ENCODE data around the gene RAPGEF6.
"Not testable (repeated sequence)": the region's sequence is repeated elsewhere in the genome, so short reads cannot be mapped to it uniquely, and the experiment has no call there.

Gene RAPGEF6

DNA sequence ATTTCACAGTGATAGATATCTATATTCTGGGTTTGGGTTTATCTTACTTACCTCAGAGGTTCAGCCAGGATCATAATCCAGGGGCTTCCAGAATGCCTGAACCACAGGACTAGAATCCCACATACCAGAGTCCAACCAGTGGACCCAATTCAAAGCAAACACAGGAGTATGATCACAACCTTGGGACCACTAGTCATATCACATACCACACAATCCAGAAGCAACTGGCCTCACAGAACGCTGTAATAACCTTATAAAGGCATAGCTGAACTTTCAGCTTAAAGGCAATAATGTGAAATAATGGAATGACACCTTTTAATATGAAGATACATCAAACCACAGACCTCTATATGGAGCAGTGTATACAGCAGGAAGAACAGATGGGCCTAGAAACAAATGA, 25.3 kb downstream of the RAPGEF6 start:
- no peak for DNase-seq (ENCODE audit: low read depth in 2 of 2)

- no peak for DNase-seq (ENCODE audit: low read depth in 2 of 2)
These were observed 26.4 kb downstream of the RAPGEF6 start for GRCh38 chr5:131608597-131608996.

GRCh38 chr5:131607903-131608540, 27.0 kb downstream of the RAPGEF6 start:
- DNase-seq (ENCODE audit: low read depth in 2 of 2), result no peak

DNA sequence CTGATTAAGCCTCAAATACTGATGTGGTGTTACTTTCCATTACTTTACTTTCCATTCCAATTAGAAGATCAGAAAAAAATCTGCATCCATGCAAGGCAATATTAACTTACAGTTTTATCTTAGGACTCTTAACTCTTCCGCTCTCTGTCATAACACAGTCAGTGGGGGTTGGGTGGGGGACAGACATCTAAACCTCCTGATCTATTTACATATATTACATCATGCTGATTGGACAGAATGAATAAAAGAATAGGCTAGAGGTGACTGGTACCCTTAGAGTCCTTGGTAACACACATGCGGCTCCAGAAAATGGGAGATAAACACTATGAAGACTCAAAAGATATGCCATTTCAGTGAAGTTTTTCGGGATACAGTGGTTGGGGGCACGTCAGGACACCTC, 27.6 kb downstream of the RAPGEF6 start:
- no peak for DNase-seq (ENCODE audit: low read depth in 2 of 2)

DNA sequence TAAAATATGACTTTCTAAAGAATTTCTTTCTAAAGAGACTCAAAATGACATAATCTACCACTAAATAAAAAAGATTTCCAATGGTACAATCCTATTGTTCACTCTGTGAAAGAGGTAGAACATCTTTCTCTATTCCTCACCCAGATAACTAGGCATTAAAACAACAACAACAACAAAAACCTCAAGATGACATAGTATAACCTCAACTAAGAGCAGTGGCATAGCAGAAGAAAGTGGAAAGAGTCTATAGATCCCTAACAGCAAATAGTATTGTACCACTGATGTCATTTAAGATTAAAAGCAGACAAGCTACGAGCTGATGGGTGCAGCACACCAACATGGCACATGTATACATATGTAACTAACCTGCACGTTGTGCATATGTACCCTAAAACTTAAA, 29.9 kb downstream of the RAPGEF6 start:
- no peak for DNase-seq (ENCODE audit: low read depth in 2 of 2)

DNA sequence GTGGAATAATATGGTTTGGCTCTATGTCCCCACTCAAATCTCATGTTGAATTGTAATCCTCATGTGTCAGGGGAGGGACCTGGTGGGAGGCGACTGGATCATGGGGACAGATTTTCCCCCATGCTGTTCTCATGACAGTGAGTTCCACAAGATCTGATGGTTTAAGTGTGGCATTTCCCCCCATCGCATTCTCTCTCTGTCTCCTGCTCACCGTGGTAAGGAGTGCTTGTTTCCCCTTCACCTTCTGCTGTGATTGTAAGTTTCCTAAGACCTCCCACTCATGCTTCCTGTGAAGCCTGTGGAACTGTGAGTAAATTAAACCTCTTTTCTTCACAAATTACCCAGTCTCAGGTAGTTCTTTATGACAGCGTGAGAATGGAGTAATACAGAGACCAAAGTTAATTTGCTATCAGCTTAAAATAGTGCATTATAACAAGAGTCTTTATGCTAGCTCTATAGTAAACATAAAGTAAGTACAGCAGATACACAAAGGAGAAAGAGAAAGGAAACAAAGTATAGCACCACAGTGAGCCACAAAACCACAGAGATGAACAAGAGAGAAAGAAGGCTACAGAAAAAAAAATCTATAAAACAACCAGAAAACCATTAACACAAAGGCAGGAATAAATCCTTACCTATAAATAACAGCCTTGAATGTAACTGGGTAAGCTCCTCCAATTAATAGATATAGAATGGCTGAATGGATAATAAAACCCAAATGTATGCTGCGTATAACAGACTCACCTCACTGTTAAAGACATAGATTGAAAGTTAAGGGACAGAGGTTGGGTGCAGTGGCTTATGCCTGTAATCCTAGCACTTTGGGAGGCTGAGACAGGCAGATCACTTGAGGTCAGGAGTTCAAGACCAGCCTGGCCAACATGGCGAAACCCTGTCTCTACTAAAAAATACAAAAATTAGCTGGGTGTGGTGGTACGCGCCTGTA, 39.7 kb downstream of the RAPGEF6 start:
- DNase-seq (ENCODE audit: low read depth in 2 of 2), result peak in 1 of 2 donors; percentile 3

- no peak for DNase-seq (ENCODE audit: low read depth in 2 of 2)
These were observed 41.1 kb downstream of the RAPGEF6 start for GRCh38 chr5:131593921-131594320.

- DNase-seq (ENCODE audit: low read depth in 2 of 2), result not testable (repeated sequence)
These were observed 41.6 kb downstream of the RAPGEF6 start for GRCh38 chr5:131593436-131593835.

DNA sequence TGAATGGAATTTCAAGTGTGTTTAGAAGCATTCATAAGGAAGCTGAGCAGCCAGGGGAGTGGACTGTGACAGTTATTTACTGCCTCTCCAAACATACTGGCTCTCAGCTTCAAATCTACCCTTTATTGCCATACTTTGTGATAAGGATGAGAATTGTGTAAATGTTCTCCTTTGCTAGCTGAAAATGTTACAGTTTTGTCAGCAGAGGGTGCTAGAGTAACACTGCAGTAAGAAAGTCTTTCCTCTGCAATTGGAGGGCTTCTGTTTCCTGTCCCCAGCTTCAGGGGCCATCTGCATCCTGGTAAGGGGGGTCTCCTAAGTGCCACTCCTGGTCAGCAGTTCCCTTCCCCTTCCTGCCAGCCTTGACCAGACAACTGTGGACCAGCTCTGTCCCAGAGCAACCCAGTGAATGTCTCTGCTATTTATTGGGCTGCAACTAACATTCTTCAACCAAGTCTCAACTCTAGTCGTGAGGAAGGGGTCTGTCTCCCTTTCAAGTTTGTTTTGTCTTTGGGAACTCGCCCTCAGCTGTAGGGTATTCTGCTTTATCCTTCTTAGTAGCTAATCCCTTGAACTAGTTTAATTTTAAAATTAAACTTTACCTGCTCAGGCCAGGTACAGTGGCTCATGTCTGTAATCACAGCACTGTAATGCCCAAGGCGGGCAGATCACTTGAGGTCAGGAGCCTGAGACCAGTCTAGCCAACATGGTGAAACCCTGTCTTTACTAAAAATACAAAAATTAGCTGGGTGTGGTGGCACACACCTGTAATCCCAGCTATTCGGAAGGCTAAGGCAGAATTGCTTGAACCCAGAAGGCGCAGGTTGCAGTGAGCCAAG, 45.3 kb downstream of the RAPGEF6 start:
- no peak for DNase-seq (ENCODE audit: low read depth in 2 of 2)

DNA sequence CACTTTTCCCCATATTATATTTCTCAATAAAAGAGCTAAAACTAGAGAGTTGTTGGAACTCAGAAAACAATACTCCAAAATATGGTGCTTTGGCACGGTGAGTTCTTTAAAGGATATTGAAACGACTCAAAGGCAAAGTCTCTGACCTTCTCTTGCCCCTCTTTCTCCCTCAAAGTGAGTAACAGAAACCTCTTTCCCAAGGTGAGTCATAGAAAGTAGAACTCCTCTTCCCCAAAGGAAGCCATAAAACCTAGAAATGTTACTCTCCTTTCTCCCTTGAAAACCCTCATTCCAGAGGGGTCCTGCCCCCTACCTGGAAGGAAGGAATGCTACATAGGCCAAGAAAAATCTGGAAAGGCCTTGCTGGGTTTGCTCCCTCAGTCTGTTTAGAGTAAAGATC, 47.5 kb downstream of the RAPGEF6 start:
- no peak for DNase-seq (ENCODE audit: low read depth in 2 of 2)

GRCh38 chr5:131581702-131582101, 53.3 kb downstream of the RAPGEF6 start:
- DNase-seq (ENCODE audit: low read depth in 2 of 2), result no peak

- no peak for DNase-seq (ENCODE audit: low read depth in 2 of 2)
These were observed 54.9 kb downstream of the RAPGEF6 start for GRCh38 chr5:131579917-131580671.

GRCh38 chr5:131575660-131576227, 59.3 kb downstream of the RAPGEF6 start:
- no peak for DNase-seq (ENCODE audit: low read depth in 2 of 2)

GRCh38 chr5:131571669-131572168, 63.3 kb downstream of the RAPGEF6 start:
- DNase-seq (ENCODE audit: low read depth in 2 of 2), result no peak

DNA sequence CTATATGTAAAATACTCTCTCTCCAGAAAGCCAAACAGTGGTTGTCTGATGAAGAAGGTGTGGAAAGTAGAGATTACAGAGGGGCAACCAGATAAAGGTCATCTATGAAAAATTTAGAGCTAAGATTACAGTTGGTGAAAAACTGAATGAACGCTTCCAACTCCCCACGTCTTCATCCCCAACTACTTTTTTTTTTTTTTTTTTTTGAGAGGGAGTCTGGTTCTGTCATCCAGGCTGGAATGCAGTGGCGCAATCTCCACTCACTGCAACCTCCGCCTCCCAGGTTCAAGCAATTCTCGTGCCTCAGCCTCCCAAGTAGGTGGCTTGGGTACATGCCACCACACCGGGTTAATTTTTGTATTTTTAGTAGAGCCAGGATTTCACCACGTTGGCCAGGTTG, 64.3 kb downstream of the RAPGEF6 start:
- DNase-seq (ENCODE audit: low read depth in 2 of 2), result no peak

GRCh38 chr5:131564229-131564652, 70.8 kb downstream of the RAPGEF6 start:
- no peak for DNase-seq (ENCODE audit: low read depth in 2 of 2)

DNA sequence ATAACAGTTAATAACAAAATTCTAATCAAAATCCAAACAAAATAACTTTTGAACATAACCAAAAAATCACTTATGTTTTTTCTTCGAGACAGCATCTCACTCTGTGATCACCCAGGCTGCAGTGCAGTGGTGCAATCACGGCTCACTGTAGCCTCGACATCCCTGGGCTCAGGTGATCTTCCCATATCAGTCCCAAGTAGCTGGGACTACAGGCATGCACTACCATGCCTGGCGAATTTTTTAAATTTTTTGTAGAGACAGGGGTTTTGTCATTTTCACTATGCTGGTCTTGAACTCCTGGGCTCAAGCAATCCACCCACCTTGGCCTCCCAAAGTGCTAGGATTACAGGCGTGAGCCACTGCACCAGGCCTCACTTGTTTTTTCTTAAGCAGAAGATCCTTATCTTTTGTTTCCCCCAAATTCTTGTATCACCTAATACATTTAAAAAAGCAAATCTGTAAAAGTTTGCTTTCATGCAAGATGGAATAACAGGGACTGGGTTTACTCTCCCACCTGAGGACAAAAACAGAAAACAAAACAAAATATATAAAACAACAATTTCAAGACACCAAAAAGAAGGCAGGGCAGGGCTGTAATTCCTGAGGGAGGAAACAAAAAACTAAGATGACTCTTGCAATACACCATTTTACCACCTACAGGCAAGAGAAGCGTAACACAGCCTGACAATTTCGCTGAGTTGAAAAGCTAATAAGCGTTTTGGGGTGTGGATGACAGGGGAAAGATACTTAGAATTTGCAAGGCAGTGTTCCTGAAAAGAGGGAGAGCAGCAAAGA, 71.4 kb downstream of the RAPGEF6 start:
- DNase-seq (ENCODE audit: low read depth in 2 of 2), result no peak

DNA sequence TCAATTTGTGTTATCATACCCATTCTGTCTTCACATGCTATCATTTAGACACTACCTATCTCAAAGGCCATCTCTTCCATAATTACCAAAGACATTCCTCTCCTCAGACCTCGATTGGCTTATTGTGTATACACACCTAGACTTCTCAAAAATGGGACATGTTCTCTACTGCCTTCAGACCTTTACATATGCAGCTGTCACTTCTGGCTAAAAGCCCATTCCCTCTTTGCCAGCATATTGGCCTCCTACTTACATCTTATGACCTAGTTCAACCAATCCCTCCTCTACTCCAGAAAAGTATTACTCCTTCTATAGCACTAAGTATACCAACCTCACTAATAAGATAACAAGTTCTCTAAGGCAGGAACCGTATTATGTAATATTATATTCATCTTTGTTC, 84.4 kb downstream of the RAPGEF6 start:
- no peak for DNase-seq (ENCODE audit: low read depth in 2 of 2)

DNA sequence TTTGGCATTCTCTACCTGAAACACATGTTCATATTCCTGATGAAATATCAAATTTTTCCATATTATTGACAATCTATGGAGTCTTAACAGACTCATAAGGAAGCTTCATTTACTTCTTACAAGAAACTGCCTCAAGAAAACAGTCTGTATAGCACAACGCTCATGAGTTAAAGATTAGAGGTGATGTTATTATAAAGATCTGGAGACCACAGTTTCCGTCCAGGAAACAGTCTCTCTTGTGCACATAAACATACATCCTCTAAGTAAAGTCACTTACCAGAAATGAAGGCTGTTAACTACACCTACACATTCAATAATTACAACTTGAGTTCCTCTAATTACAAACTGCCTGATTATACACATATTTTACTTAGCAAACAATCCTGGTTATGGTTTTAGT, 86.9 kb downstream of the RAPGEF6 start:
- DNase-seq (ENCODE audit: low read depth in 2 of 2), result no peak

GRCh38 chr5:131545845-131546244, 89.2 kb downstream of the RAPGEF6 start:
- no peak for DNase-seq (ENCODE audit: low read depth in 2 of 2)
